Loucy (cell line): ENCODE measurements around the gene SH3TC2.

Source experiments
- H2AFZ ChIP-seq: fragments of 200-600 bp; sonication (generic); 2 replicates; pipeline ENCODE4 v1.6.0; 2016; ENCODE audit warnings: antibody characterized with exemption, mild to moderate bottlenecking, low read length, moderate library complexity
- H3F3A ChIP-seq: fragments of 200-600 bp; 2 replicates; pipeline ENCODE4 v1.6.0; 2016; ENCODE audit warnings: antibody characterized with exemption, low read depth, mild to moderate bottlenecking
- H3K27me3 ChIP-seq: fragments of 200-600 bp; sonication (generic); 2 replicates; pipeline ENCODE4 v1.6.1; 2014; ENCODE audit warnings: low read length, mild to moderate bottlenecking; ENCODE audit not compliant: insufficient read depth, poor library complexity, severe bottlenecking
- H3K36me3 ChIP-seq: fragments of 200-600 bp; sonication (generic); 2 replicates; pipeline ENCODE4 v1.6.1; 2016; ENCODE audit warnings: low read length; ENCODE audit not compliant: insufficient read depth
- H3K4me1 ChIP-seq: fragments of 200-600 bp; sonication (generic); 2 replicates; pipeline ENCODE4 v1.5.1; 2014; ENCODE audit warnings: low read length, mild to moderate bottlenecking; ENCODE audit not compliant: insufficient read depth, poor library complexity, severe bottlenecking
- H3K4me2 ChIP-seq: fragments of 200-600 bp; sonication (generic); 2 replicates; pipeline ENCODE4 v1.6.0; 2014; ENCODE audit warnings: antibody characterized with exemption, low read length, low read depth, mild to moderate bottlenecking; ENCODE audit not compliant: poor library complexity, severe bottlenecking
- H3K4me3 ChIP-seq: fragments of 200-600 bp; sonication (generic); 2 replicates; pipeline ENCODE4 v1.5.1; 2014; ENCODE audit warnings: low read length, mild to moderate bottlenecking, mixed read lengths; ENCODE audit not compliant: poor library complexity, severe bottlenecking
- H3K79me2 ChIP-seq: fragments of 200-600 bp; sonication (generic); 2 replicates; pipeline ENCODE4 v1.6.1; 2014; ENCODE audit warnings: low read length; ENCODE audit not compliant: insufficient read depth
- H3K9ac ChIP-seq: fragments of 200-600 bp; sonication (generic); 2 replicates; pipeline ENCODE4 v1.6.0; 2014; ENCODE audit warnings: mild to moderate bottlenecking, low read depth, low read length, moderate library complexity; ENCODE audit not compliant: poor library complexity, severe bottlenecking
- H3K9me2 ChIP-seq: fragments of 200-600 bp; sonication (generic); replicated peaks from 2 replicates; pipeline ENCODE4 v1.6.1; 2016; ENCODE audit warnings: low read depth, low read length, mixed read lengths
- H3K9me3 ChIP-seq: fragments of 200-600 bp; sonication (generic); 2 replicates; pipeline ENCODE4 v1.6.1; 2014; ENCODE audit warnings: mild to moderate bottlenecking, antibody characterized with exemption, low read length, low read depth; ENCODE audit not compliant: insufficient read depth
- H4K20me1 ChIP-seq: fragments of 200-600 bp; sonication (generic); 2 replicates; pipeline ENCODE4 v1.6.0; 2014; ENCODE audit warnings: antibody characterized with exemption, low read length, mild to moderate bottlenecking; ENCODE audit not compliant: insufficient read depth, poor library complexity, severe bottlenecking
- CTCF ChIP-seq: fragments of 200-600 bp; sonication (generic); conservative IDR thresholded peaks from 2 replicates; pipeline ENCODE4 v1.5.1; 2014; ENCODE audit warnings: mild to moderate bottlenecking, antibody characterized with exemption, low read length
- EZH2phosphoT487 ChIP-seq: fragments of 200-600 bp; IDR thresholded peaks from 2 replicates; pipeline ENCODE4 v1.6.1; 2018; ENCODE audit warnings: antibody characterized with exemption, mild to moderate bottlenecking, moderate library complexity, borderline replicate concordance

Gene SH3TC2

GRCh38 chr5:149002053-149002452 lies 60.8 kb downstream of the SH3TC2 start:
- no peak for TF ChIP-seq CTCF
- no peak for TF ChIP-seq EZH2phosphoT487
- H3K27me3 ChIP-seq: no peaks in the 10 kb centered on the region
- H3K4me3 ChIP-seq: no peak overlapping the region
- no peak overlapping the region for H3K4me2 ChIP-seq
- H3K4me1 ChIP-seq: no peaks in the 10 kb centered on the region
- no peaks in the 10 kb centered on the region for H3K36me3 ChIP-seq
- no peaks in the 10 kb centered on the region for H3K9me2 ChIP-seq
- H3K9me3 ChIP-seq: no peaks in the 10 kb centered on the region
- H3F3A ChIP-seq: no peaks in the 10 kb centered on the region
- H4K20me1 ChIP-seq: no peaks in the 10 kb centered on the region
- H3K79me2 ChIP-seq: no peaks in the 10 kb centered on the region
- no peak overlapping the region for H2AFZ ChIP-seq
- H3K9ac ChIP-seq: no peak overlapping the region

DNA sequence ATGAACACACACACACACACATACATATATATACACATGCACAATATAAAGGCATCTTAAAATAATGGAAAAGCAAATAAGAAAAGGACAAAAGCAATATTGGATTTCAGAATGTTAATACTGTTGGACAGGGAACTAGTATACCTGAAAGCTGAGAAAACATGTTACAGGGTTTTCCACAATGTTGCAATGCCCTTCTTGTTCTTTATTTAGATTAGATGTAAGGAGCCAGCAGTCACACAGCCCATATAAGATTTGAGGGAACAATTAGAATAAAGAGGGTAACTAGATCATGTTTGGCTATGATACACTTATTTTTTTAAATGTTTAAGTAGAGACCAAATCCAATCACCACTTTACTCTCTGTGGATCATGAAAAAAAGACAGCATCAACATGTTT lies 61.7 kb downstream of the SH3TC2 start:
- Histone ChIP-seq H3K9me2 (no peaks in the 10 kb centered on the region), H3K9me3 (no peaks in the 10 kb centered on the region), H3K4me3 (no peak overlapping the region), H2AFZ (no peak overlapping the region), H3K79me2 (no peaks in the 10 kb centered on the region), H3F3A (no peaks in the 10 kb centered on the region), H4K20me1 (no peaks in the 10 kb centered on the region), H3K36me3 (no peaks in the 10 kb centered on the region), H3K9ac (no peak overlapping the region), H3K27me3 (no peaks in the 10 kb centered on the region), H3K4me1 (no peaks in the 10 kb centered on the region), H3K4me2 (no peak overlapping the region)
- TF ChIP-seq CTCF: no peak
- no peak for TF ChIP-seq EZH2phosphoT487

- Histone ChIP-seq H3K36me3 (no peaks in the 10 kb centered on the region), H3F3A (no peaks in the 10 kb centered on the region), H2AFZ (no peak overlapping the region), H3K9ac (no peak overlapping the region), H3K79me2 (no peaks in the 10 kb centered on the region), H3K9me3 (no peaks in the 10 kb centered on the region), H4K20me1 (no peaks in the 10 kb centered on the region), H3K9me2 (no peaks in the 10 kb centered on the region), H3K4me2 (no peak overlapping the region), H3K4me3 (no peak overlapping the region), H3K27me3 (no peaks in the 10 kb centered on the region), H3K4me1 (no peaks in the 10 kb centered on the region)
- TF ChIP-seq CTCF (no peak), EZH2phosphoT487 (no peak)
Observed at GRCh38 chr5:148999741-149000140, 63.1 kb downstream of the SH3TC2 start.
